SW 1271 (cell line): ENCODE measurements around the gene FHIT.

Source experiments
- DNase-seq, 2 experiments: peaks; one replicate each; lab custom pipeline; 2025; lab: John Stamatoyannopoulos, UW

The FHIT gene

GRCh38 chr3:60760145-60760544 is 491.1 kb downstream of the FHIT start:
- DNase-seq: no peak

- no peak for DNase-seq
Measured at GRCh38 chr3:60759439-60759838, 491.8 kb downstream of the FHIT start.

GRCh38 chr3:60758831-60759230 is 492.4 kb downstream of the FHIT start:
- no peak for DNase-seq

GRCh38 chr3:60758171-60758570 is 493.1 kb downstream of the FHIT start:
- DNase-seq: no peak

GRCh38 chr3:60757724-60758123 is 493.5 kb downstream of the FHIT start:
- DNase-seq: no peak

GRCh38 chr3:60756241-60757030 is 494.8 kb downstream of the FHIT start:
- no peak for DNase-seq

GRCh38 chr3:60755094-60755493 is 496.2 kb downstream of the FHIT start:
- no peak for DNase-seq

- no peak for DNase-seq
Measured at GRCh38 chr3:60754617-60755016, 496.6 kb downstream of the FHIT start.

GRCh38 chr3:60752809-60753208 is 498.4 kb downstream of the FHIT start:
- DNase-seq: no peak

- DNase-seq: no peak
Measured at GRCh38 chr3:60746695-60747416, 504.4 kb downstream of the FHIT start.

GRCh38 chr3:60746043-60746638 is 505.1 kb downstream of the FHIT start:
- DNase-seq: no peak

- DNase-seq: no peak
Measured at GRCh38 chr3:60743631-60744164, 507.6 kb downstream of the FHIT start.

GRCh38 chr3:60742606-60743145 is 508.6 kb downstream of the FHIT start:
- DNase-seq: no peak

GRCh38 chr3:60737633-60738399 is 513.4 kb downstream of the FHIT start:
- no peak for DNase-seq

GRCh38 chr3:60730371-60730770 is 520.9 kb downstream of the FHIT start:
- DNase-seq: no peak

GRCh38 chr3:60729056-60729455 is 522.2 kb downstream of the FHIT start:
- DNase-seq: no peak

- DNase-seq: no peak
Measured at GRCh38 chr3:60728006-60728405, 523.2 kb downstream of the FHIT start.

- no peak for DNase-seq
Measured at GRCh38 chr3:60720736-60721135, 530.5 kb downstream of the FHIT start.

GRCh38 chr3:60716573-60716972 is 534.7 kb downstream of the FHIT start:
- DNase-seq: no peak

- no peak for DNase-seq
Measured at GRCh38 chr3:60708191-60708975, 542.9 kb downstream of the FHIT start.

- no peak for DNase-seq
Measured at GRCh38 chr3:60707452-60708020, 543.7 kb downstream of the FHIT start.
